DMS153 (cell line): ENCODE results near the gene HS3ST6.
"Not testable (repeated sequence)": the region's sequence is repeated elsewhere in the genome, so short reads cannot be mapped to it uniquely, and the experiment has no call there.

Source experiments
- DNase-seq: peaks from one replicate; lab custom pipeline; 2025; lab: John Stamatoyannopoulos, UW

HS3ST6 gene

DNA sequence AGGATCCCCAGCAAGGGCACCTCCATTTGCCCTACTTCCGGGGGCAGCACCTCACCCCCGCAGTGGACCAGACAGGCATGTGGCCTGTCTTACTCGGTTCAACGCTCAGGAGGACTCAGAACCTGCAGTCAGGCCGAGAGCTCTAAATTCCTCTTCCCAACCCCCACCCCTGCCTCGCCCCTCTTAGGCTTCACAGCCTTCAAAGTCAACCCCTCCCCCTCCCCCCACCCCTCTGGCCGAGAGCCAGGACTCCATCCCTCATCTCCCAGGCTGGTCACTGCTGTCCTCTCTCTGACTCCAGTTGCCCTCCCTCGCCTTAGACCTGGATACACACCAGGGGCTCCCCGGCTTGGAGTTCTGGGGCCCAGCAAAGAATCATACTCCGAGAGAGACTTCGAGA lies 8.1 kb upstream of the HS3ST6 start:
- DNase-seq = no peak

DNA sequence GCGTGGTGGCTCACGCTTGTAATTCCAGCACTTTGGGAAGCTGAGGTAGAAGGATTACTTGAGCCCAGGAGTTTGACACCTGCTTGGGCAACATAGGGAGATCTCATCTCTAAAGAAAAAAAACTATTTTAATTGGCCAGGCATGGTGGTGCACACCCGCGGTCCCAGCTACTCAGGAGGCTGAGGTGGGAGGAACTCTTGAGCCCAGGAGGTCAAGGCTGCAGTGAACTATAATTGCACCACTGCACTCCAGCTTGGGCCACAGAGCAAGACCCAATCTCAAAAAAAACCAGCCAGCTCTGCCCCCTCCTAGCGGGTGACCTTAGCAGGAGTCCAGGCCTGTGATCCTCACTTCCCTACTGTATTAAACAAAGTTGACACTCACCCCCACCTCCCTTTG lies 5.9 kb upstream of the HS3ST6 start:
- DNase-seq = no peak

DNA sequence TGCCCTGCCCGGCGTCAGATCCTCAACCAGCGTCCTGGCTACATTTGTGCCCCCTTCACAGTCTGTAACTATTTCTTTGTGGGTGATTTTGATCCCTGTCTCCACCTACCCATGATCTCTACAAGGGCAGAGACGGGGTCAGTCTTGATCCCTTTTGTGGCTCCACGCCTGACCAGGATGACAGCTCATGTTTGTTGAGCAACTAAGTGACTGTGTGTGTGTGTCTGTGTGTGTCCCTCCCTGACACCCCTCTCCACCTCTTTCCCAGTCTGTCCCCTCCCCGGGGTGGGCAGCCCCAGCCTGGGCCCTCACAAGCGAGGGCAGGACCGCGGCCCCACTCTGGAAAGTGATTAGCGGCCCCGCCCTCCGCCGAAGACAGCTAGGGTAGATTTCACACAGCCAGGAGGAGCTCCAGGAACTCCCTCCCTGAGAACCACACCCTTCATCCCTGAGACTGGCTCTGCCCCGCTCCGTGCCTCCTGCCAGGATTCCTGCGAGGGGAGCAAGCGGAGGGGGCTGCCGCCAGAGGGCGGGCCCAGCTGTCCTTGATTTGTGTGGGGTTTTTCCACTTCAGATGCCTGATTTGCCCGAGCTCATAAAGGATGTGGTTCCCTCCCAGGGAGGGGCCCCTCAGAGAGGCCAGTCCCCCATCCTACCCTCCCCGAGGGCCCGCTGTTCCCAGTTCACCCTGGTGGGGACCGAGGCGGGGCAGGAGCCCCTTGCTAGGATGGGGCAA lies 5.3 kb upstream of the HS3ST6 start:
- peak; percentile 51 for DNase-seq

DNA sequence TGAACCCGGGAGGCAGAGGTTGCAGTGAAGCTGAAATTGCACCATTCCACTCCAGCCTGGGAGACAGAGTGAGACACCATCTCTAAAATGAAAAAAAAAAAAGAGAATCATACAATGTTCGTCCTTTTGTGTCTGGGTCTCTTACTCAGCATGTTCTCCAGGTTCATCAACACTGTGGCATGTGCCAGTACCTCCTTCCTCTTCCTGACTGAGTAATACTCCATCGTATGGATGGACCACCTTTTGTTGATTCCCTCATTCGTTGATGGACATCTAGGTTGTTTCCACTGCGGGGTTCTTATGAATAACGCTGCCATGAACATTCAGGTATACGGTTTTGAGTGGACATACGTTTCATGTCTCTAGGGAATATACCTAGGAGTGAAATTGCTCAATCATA lies 4.1 kb upstream of the HS3ST6 start:
- DNase-seq = no peak

DNA sequence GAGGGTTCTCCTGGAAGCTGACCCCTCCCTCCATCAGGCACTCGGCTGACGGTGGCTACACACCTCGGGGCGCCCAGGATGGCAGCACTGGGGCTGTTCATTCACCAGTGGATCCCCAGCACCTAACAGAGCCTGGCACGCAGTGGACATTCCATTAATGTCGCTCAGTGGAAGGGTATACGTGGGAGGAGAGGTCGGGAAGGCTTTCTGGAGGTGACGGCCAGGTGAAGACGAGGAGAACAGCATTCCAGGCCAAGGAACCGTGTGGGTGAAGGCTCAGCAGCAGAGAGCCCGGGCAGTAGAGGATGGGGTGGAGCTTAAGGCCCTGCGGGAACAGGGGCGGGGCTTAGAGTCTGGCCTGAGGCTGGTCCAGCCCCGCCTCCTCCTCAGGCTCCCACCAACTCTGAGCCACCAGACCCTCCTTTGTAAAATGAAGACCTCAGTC lies 2.5 kb upstream of the HS3ST6 start:
- DNase-seq = no peak

DNA sequence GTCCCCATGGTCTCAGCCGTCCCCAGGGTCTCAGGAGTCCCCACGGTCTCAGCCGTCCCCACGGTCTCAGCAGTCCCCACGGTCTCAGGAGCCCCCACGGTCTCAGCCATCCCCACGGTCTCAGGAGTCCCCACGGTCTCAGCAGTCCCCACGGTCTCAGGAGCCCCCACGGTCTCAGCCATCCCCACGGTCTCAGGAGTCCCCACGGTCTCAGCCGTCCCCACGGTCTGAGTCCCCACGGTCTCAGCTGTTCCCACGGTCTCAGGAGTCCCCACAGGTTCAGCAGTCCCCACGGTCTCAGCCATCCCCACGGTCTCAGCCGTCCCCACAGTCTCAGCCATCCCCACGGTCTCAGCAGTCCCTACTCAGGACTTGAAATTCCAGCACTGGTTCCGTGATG lies 1.9 kb upstream of the HS3ST6 start:
- not testable (repeated sequence) for DNase-seq

DNA sequence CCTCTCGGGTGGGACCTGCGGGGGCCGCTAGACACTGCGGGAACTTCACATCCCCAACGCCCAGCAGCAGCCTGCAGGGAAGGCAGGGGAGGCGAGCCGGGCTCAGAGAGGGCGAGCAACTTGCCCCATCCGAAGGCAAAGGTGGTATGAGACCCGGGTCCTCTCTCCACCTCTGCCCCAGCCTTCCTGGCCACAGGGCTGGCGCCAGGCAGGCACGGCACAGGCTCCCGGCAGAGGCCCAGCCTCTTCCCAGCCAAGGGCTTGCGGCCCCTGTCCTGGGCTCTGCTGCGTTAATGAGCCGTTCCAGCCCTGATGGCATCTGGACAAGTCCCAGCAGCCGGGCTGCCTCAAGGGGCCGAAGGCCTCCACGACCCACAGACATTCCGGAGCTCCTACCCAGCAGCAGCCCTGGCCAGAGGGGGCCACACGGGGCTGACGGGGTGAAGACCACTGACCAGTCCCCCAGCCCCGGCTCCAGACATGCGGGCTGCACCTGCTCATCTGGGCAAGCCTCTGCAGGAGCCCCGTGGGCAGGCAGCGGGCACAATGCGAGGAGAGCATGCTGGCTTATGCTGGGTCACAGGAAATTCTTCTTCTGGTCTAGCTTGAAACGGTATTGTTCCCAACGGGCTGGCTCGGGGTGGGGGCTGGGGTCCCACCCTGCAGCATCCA lies 1.2 kb upstream of the HS3ST6 start:
- DNase-seq = no peak

DNA sequence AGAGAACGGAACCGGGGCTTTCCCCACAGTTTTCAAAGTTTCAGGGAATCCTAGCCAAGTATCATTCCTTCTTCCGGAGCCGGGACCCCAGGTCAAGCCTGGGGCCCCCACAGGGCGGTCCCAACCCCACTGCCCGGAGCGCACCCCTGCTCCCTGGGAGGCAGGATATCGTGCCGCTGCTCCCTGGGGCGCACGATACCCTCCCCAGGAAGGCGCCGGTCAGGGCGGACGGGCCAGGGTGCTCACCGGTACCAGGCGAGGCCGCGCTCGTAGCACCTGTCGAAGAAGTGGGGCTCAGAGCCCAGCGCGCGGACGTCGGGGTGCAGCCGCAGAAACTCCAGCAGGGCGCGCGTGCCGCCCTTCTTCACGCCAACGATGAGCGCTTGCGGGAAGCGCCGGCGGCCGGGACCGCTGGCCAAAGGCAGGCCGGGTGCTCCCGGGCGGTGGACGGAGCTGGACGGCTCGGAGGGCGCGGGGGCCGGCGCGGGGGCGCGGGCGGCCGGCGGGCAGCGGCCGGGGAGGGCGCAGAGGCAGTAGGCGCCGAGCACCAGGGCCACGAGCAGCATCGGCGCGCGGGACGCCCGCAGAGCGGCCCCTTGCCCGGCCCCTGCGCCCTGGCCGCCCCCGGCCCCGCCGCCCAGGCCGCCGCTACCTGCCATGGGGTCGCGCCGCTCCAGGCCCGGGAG lies 407 bp downstream of the HS3ST6 start:
- DNase-seq = no peak

DNA sequence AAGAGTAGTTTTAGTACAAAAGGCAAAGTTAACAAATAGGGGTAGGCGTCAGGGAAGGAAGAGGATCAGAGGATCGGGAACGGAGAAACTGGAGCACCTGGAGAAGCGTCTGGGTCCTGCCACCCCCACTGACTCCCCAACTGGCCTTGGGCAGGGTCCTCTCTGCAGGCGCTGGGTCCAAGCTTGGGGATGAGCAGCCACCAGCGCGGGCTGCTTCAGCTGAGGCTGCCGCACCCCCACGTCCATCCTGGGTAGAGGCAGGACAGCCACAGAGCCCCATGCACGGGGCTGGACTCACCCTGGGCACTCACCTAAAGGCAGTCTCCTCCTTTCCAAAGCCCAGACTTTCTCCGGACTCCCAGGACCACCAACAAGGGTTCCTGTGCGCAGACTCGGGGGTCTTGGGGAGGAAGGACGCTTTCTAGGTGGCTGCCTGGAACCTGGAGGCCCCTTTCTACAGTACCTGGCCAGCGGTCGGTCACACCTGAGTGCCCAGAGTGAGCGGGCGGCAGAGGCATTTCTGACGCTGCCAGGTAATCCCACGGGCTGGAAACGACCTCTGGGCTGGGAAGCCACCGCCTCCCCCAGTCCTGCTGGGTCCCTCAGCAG lies 1.1 kb downstream of the HS3ST6 start:
- DNase-seq = no peak

DNA sequence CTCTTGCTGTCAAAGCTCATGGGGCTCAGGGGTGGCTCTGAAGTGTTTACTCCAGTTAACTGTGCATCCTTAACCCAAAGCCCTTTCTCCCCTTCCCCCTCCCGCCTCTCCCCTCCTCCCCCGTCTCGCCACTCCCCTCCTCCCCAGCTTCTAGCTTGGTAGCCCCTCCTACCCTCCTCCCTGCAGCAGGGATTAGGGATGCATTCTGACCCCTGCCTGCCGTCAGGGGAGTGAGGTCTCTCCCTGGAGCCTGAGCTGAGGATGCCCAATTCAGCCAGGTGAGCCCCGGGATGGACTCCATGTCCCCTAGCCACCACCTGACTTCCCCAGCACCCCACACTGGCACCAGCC lies 1.6 kb downstream of the HS3ST6 start:
- no peak for DNase-seq

DNA sequence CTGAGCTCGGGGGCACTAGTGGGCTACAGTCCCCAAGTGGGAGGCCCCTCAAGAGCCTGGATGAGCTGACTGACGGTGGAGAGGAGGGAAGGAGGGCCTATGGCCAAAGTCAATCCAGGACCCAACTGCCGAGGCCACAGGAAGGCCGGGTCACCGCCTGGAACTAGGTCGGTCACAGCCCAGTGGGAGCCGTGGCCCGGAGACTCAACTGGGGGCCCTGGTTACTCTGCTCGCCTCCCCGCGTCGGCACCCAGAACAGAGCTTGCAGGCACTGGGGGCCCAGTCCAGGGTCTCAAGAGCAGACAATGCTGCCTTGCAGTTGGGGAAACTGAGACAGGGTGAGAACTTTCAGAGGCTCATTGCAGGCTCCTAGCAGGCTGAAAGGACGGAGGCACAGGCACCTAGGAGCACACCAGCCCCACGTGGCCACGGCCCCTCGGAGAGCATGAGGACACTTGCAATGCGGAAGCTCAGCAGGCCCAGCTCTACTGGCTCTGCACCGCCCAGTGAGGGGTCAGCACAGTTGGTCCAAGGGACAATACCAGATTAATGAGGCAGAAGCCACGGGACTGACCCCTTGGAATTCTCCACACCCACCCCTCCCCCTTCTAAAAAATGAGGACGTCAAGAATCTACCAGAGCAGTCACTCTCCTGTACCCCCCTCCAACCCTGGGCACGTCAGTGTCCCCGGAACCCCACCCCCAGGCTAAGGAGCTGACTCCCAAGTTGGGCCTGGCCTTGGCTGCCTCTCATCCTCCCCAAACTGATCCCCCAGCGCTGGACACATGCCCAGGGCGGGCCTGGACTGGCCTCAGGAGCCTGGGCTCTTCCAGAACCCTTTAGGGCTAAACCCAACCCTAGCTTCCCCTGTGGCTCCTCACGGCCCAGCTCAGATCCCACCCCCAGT lies 2.2 kb downstream of the HS3ST6 start:
- DNase-seq = no peak

DNA sequence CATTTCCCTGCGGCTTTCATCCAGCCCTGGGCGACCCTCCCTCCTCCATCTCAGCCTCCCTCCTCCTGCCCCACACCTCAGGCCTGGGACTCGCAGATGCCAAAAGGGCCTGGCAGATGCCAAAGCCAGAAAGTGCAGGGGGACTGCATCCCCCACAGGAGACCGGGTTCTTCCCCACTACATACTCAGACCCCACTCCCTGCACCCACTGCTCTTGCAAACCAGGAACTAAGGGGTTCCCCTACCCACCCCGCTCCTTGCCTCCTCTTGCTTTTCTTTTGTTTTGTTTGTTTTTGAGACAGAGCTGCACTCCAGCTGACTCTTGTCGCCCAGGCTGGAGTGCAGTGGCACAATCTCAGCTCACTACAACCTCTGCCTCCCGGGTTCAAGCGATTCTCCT lies 3.2 kb downstream of the HS3ST6 start:
- no peak for DNase-seq

DNA sequence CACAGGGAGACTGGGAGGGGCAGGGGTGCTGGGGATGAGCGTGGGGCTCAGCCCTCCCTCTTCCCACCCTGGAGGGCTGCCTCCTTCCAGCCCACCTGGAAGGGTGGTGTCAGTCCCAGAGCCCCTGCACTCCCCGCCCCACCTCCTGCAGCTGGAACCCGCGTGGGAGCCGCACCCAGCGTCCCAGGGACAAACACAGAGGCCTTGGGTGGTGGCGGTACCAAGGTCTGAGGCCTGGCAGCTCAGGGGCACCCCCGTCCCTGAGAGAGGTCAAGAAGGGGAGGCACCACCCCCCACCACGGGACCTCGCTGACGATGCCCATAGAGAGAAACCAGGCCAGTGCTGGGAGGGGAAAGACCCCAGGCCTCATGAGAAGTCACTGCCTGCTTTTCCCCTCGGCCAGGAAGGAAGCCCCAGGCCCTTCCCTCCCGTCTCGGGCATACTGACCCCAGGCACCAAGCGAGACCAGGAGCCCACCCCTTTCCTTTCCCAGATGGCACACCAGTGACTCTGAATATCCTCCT lies 4.1 kb downstream of the HS3ST6 start:
- no peak for DNase-seq

DNA sequence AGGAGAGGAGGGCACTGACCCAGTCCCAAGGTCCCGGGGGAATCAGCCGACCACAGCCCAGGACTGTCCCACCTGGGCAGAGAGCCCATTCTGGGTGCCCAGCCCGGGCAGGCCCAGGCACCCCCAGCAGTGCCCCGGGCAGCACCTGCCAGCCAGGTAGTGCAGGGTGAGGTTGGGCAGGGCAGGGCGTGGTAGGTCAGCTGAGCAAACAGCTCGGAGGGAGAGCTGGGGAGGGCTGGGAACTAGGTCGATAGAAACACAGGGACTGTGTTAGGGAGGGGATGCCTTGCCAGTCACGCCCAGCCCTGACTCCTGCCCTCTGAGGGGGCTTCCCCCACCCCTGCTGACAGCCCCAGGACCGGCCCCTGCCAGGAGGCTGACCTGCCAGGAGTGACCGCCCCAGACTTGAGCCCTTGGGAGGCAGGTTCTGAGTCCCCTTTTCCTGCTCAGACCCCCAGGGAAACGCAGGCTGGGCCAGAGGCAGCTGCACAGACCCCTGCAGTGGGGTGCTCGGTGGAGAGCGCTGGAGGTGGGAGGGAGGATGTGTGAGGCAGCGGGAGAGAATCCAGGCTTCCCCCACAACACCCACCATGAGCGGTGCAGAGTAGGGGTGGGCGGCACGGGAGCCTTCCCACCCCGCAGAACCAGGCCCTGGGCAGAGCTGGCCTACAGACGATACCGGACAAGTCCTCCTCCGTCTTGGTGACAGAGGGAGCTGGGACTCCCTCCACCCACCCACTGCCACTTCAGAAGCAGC lies 4.7 kb downstream of the HS3ST6 start:
- peak; percentile 83 for DNase-seq

DNA sequence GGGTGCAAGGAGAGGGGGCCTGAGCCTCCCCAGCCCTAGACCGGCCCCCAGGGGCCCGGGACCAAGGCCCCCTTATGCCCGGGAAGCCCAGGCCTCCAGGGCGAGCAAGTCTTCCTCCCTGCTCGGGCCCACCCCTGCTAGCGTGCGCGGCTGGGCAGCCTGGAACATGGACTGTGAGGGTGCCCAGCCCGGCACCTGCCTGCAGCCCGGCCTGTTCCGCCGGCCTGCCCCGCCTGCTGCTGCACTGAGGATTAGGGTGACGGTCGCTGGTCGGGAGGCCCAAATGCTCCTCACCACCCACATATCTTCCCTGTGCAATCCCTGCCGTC lies 6.0 kb downstream of the HS3ST6 start:
- DNase-seq = no peak

DNA sequence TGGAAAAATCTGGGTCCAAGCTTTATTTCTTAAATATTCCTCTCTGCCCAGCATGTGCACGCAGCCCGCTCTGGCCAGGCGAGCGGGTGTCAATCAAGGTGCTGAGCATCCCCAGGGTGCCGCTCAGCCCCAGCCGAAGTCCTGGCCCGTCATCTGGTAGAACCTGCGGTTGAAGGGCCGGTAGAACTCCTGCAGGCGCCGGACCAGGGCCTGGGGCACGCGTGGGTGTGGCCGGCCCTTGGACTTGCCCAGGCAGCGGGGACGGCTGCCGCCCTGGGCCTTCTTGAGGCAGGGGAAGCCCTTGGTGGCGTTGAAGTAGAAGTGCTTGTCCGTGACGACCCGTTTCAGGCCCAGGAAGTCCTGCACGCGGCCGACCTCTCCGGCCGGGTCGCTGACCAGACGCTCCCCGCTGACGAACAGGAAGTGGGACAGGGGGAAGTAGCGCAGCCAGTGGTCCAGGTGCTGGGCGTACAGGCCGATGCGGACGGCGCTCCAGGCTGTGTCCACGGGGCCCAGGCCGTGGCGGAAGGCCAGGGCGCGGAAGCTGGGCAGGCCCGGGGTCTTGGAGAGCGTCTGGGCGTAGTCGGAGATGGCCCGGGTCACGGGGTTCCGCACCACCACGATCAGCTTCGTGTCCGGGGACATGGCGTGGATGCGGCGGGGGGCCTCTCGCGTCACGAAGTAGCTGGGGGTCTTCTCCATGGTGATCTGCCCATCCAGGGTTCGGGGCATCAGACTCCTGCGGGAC lies 6.6 kb downstream of the HS3ST6 start:
- DNase-seq = no peak

DNA sequence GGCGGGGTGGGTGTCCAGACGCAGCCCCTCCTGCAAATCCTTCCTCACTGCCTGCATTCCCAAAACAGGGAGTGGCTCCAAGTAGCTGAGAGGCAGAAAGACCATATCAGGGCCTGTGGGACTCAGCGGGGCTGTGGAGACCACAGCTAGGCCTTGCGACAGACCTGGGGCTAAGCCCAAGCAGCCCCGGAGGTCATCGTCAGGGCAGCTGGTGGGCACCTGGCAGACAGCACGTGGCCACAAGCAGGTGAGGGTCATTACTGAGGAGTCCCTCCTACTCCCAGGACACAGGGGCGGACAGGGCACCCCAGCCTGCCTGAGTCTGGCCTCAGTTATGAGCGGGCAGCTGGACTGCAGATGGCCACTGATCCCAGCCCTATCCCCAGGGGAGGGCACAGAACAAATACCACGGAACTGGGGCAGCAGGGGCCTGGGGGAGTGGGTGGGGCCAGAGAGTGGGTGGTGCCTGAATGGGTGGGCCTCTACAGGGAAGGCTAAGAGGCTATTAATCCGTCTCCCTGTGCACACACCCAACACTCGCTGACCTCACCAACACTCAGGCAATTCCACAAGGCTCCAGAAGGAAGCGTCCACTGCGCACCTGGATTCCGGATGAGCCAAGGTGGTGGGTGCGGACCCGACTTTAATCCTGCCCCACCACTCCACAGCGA lies 8.5 kb downstream of the HS3ST6 start:
- DNase-seq = peak; percentile 68

DNA sequence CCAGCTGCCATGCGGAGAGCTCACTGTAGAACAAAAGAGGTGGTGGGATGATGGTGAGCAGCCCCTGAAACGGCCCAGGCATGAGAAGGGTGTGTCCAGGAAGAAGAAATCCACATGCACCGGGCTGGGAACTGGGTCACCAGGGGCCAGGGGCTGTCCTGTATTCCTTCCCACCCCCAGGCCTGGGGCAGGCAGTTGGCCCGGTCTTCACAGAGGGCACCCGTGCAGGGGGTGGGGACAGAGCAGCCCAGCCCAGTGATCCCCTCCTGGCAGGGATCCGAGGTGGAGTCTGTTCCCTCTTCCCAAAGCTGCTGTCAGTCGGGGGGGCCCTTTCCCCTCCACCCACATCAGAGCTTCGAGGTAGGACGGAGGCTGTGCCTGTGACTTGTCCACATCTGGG lies 9.2 kb downstream of the HS3ST6 start:
- no peak for DNase-seq

DNA sequence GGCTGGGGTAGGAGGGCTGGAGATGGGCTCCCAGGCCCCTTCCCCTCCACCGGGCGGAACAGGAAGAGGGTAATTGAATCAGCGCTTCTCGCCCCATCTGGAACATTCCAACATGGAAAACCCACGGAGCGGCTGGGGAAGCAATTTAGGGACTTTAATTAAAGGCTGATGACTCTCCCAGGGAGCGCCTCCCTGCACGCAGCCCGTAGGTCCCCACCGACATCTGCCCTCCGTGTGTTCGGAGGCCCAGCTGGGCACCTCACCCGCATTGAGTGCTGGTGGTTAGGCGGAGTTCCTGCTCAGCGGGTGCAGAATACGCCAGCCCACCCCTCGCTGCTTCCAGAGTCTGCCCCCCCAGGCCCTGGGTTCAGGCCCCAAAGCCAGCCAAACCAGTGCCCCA lies 10.0 kb downstream of the HS3ST6 start:
- DNase-seq = no peak
